Activated T-cell treated with anti-CD3 and anti-CD28 coated beads, Interleukin-2, amount 50 U/mL, for 4 hours (primary cell): ENCODE results near the gene ASXL1. TPM values are rescaled to one million over a fixed set of nuclear protein-coding genes. Genes with fewer than 3 reads are reported as not detected.

Experiments used
- ATAC-seq, 2 donors: fragments of 200-7000 bp; cut with Tn5 transposase; one replicate each; pipeline ENCODE4 v1.10.0; 2021
- DNase-seq: peaks from one replicate; pipeline ENCODE4 v3.0.0-alpha.2; 2020
- H3K27me3 Mint-ChIP-seq: one replicate; pipeline ENCODE4 v1.8.0; 2021; ENCODE audit warnings: low read depth, mixed read lengths
- H3K36me3 Mint-ChIP-seq: one replicate; pipeline ENCODE4 v1.8.0; 2022; ENCODE audit warnings: mixed read lengths; ENCODE audit not compliant: insufficient read depth
- H3K4me1 Mint-ChIP-seq: one replicate; pipeline ENCODE4 v1.8.0; 2021; ENCODE audit warnings: low read depth, mixed read lengths
- H3K4me3 Mint-ChIP-seq: one replicate; pipeline ENCODE4 v1.8.0; 2021; ENCODE audit warnings: mild to moderate bottlenecking, moderate library complexity, mixed read lengths
- H3K9me3 Mint-ChIP-seq: one replicate; pipeline ENCODE4 v1.8.0; 2021; ENCODE audit warnings: mixed read lengths
- total RNA-seq, 3 donors: library from RNA; stranded (reverse); gene quantifications; one replicate each; pipeline ENCODE4 v1.2.1, GENCODE V29; 2021

ASXL1 gene
- total RNA-seq, 3 donors from 2014 or later, result 138 to 194 (median 149) TPM

- Mint-ChIP-seq H3K4me3 (no peak overlapping the region), H3K36me3 (peaks cover 9% of the 10 kb centered on the region), H3K9me3 (no peaks in the 10 kb centered on the region), H3K4me1 (peaks cover 32% of the 10 kb centered on the region), H3K27me3 (no peaks in the 10 kb centered on the region)
- no peak for ATAC-seq
- no peak for DNase-seq
Observed at GRCh38 chr20:32488066-32488838, 130.1 kb downstream of the ASXL1 start.

Other genes starting within 250 kb of the ASXL1 start
- gene TM9SF4, start 248.6 kb upstream of the ASXL1 start, total RNA-seq, result 10 to 100 TPM; 43.5 to 48.6 (median 44.4) TPM
- gene PLAGL2, start 150.6 kb upstream of the ASXL1 start, total RNA-seq, result 100 to 1,000 TPM; 140 to 173 (median 151) TPM
- gene POFUT1, start 150.5 kb upstream of the ASXL1 start, total RNA-seq, result 100 to 1,000 TPM in 1 of 3 donors, 10 to 100 TPM in 2; 85.6 to 113 (median 95.7) TPM
- 10 to 100 TPM; 69.3 to 90.4 (median 78.9) TPM for gene KIF3B, start 80.7 kb upstream of the ASXL1 start, total RNA-seq
- 1 to 10 TPM; 5.6 to 8.0 (median 6.3) TPM for gene NOL4L, start 227.0 kb downstream of the ASXL1 start, total RNA-seq